Adrenal gland (tissue), 5 donors: Measurements from ENCODE around the gene CALHM1.

Experiments
- POLR2A ChIP-seq, 2 donors: fragments of 450-650 bp; IDR thresholded peaks; one replicate each; pipeline ENCODE4 v1.6.1; 2017; ENCODE audit warnings: antibody characterized with exemption in 2 of 2, mild to moderate bottlenecking in 2 of 2, moderate library complexity in 1 of 2
- TF ChIP-seq, protein P1 (sequence below), 6 experiments: fragments of 450-650 bp in 4 of 6; fragments of 200-600 bp in 2 of 6; sonication (generic) in 1 of 6; IDR thresholded peaks; 1 replicate in 5 of 6; 2 replicates in 1 of 6; pipeline versions ENCODE4 v1.5.1 to v1.8.0; 2016 to 2021; ENCODE audit warnings: antibody characterized with exemption in 6 of 6, mild to moderate bottlenecking in 2 of 6, moderate library complexity in 1 of 6
- donor health status: DM: no; HTN: no; CAD: no.

DNA sequence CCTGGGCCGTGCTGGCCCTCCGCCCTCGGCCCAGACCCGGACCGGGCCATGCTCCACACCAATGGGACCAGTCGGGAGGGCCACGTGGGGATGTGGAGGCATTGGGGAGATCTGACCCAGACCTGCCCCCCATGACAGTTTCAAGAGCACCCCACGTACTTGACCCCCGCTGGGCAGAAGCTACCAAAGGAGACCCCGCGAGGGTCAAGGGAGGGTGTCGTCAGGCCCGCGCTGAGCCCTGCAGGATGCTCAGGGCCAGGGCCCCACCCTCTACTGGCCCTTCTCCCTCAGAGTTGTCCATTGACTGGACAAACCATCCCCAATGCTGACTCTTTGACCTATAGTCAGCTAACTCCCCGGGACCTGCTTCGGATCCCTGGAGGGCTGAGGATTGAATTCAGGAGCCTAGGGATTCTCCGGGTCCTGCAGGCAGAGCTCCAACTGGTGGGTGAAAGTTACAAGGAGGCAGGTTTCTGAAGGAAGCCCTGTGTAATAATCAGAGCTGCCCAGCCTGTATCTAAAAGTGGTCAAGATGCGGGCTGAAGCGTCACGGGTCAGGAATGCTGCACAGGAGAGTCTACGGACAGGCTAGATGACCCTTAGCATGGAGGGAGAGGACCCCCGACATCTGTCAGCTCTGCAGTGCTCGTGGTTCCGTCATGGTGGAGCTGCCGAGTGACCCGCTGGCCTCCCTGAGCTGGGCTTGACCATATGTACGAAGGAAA, 6.0 kb downstream of the CALHM1 start:
- TF ChIP-seq POLR2A (IDR thresholded peaks at IDR 0.05): no peak
- TF ChIP-seq, protein P1, sequence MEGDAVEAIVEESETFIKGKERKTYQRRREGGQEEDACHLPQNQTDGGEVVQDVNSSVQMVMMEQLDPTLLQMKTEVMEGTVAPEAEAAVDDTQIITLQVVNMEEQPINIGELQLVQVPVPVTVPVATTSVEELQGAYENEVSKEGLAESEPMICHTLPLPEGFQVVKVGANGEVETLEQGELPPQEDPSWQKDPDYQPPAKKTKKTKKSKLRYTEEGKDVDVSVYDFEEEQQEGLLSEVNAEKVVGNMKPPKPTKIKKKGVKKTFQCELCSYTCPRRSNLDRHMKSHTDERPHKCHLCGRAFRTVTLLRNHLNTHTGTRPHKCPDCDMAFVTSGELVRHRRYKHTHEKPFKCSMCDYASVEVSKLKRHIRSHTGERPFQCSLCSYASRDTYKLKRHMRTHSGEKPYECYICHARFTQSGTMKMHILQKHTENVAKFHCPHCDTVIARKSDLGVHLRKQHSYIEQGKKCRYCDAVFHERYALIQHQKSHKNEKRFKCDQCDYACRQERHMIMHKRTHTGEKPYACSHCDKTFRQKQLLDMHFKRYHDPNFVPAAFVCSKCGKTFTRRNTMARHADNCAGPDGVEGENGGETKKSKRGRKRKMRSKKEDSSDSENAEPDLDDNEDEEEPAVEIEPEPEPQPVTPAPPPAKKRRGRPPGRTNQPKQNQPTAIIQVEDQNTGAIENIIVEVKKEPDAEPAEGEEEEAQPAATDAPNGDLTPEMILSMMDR (IDR thresholded peaks at IDR 0.05): no peak
